ENCODE data around the gene LY6G5C.
A peak's percentile ranks its signal among the peaks of the same experiment; 100 is the strongest.

- TF ChIP-seq CTCF (CRISPR knock-in tag; IDR thresholded peaks at IDR 0.05) (peak; percentile 69), KAT7 (CRISPR knock-in tag; IDR thresholded peaks at IDR 0.05; ENCODE audit: borderline replicate concordance) (no peak), SUZ12 (IDR thresholded peaks at IDR 0.05; ENCODE audit: low read depth, low read length) (no peak), ZBTB44 (CRISPR knock-in tag; IDR thresholded peaks at IDR 0.05) (no peak), ZHX1 (CRISPR knock-in tag; IDR thresholded peaks at IDR 0.05; ENCODE audit: low read depth) (no peak), NR2F6 (IDR thresholded peaks at IDR 0.05) (no peak), NR2F6 (CRISPR knock-in tag; IDR thresholded peaks at IDR 0.05) (no peak), TP53 (CRISPR knock-in tag; conservative IDR thresholded peaks at IDR 0.05) (no peak), MAX (IDR thresholded peaks at IDR 0.05) (no peak), EP300 (IDR thresholded peaks at IDR 0.05; ENCODE audit: low read depth in 2 of 2, low read length in 2 of 2) (no peak), EP300 (CRISPR knock-in tag; IDR thresholded peaks at IDR 0.05; ENCODE audit: borderline replicate concordance) (no peak)
Observed at GRCh38 chr6:31689249-31690110, 8.6 kb upstream of the LY6G5C start.
